ENCODE results near the gene MBP.

DNA sequence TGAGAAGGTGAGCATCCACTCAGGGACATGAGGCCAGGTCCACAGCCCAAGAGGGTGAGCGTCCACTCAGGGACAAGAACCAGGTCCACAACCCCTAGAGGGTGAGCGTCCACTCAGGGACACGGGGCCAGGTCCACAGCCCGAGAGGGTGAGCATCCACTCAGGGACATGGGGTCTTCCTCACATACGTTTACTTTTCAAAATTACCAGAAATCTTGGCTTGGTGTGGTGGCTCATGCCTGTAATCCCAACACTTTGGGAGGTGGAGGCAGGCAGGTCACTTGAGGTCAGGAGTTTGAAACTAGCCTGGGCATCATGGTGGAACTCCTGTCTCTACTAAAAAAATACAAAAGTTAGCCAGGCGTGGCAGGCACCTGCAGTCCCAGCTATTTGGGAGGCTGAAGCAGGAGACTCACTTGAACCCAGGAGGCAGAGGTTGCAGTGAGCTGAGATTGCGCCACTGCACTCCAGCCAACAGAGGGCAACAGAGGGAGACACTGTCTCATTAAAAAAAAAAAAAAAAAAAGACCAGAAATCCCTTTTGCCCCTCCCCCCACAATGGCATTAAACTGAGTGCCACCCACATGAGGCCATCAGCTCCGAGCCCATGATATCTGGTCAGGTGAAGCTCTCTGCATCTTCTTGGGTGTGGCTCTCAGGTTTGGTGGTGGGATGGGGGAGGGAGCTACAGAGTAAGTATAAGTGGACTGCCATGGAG lies 9.0 kb upstream of the MBP start:
- TF ChIP-seq POLR2AphosphoS5 (IDR thresholded peaks at IDR 0.05; ENCODE audit: low read depth, low read length) = no peak
- TF ChIP-seq, protein P1, sequence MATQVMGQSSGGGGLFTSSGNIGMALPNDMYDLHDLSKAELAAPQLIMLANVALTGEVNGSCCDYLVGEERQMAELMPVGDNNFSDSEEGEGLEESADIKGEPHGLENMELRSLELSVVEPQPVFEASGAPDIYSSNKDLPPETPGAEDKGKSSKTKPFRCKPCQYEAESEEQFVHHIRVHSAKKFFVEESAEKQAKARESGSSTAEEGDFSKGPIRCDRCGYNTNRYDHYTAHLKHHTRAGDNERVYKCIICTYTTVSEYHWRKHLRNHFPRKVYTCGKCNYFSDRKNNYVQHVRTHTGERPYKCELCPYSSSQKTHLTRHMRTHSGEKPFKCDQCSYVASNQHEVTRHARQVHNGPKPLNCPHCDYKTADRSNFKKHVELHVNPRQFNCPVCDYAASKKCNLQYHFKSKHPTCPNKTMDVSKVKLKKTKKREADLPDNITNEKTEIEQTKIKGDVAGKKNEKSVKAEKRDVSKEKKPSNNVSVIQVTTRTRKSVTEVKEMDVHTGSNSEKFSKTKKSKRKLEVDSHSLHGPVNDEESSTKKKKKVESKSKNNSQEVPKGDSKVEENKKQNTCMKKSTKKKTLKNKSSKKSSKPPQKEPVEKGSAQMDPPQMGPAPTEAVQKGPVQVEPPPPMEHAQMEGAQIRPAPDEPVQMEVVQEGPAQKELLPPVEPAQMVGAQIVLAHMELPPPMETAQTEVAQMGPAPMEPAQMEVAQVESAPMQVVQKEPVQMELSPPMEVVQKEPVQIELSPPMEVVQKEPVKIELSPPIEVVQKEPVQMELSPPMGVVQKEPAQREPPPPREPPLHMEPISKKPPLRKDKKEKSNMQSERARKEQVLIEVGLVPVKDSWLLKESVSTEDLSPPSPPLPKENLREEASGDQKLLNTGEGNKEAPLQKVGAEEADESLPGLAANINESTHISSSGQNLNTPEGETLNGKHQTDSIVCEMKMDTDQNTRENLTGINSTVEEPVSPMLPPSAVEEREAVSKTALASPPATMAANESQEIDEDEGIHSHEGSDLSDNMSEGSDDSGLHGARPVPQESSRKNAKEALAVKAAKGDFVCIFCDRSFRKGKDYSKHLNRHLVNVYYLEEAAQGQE (IDR thresholded peaks at IDR 0.05; ENCODE audit: insufficient read depth in 1 of 2, low read depth in 2 of 2, low read length in 2 of 2) = no peak
- no peak for TF ChIP-seq SIN3A (IDR thresholded peaks at IDR 0.05; ENCODE audit: borderline replicate concordance, insufficient read depth, low read length)
- TF ChIP-seq TAF1 (IDR thresholded peaks at IDR 0.05; ENCODE audit: borderline replicate concordance, insufficient read depth, low read length) = no peak

All from PFSK-1 (cell line).